Mucosa of descending colon (tissue), 3 donors: ENCODE results near the gene GMDS. TPM values are rescaled to one million over a fixed set of nuclear protein-coding genes. Genes with fewer than 3 reads are reported as not detected.

ENCODE experiments used
- ATAC-seq: fragments of 200-7000 bp; cut with Tn5 transposase; one replicate; pipeline ENCODE4 v1.9.1; 2020; ENCODE audit warnings: mild to moderate bottlenecking, moderate library complexity
- DNase-seq, 3 donors: peaks; one replicate each; pipeline ENCODE4 v3.0.0-alpha.2; 2020
- H3K36me3 ChIP-seq: fragments of 200-600 bp; one replicate; pipeline ENCODE4 v1.8.0; 2021; ENCODE audit warnings: low read depth, mild to moderate bottlenecking
- H3K4me1 ChIP-seq: fragments of 200-600 bp; one replicate; pipeline ENCODE4 v1.8.0; 2021; ENCODE audit warnings: low read depth, mild to moderate bottlenecking
- H3K4me3 ChIP-seq: fragments of 200-600 bp; one replicate; pipeline ENCODE4 v1.8.0; 2021; ENCODE audit warnings: mild to moderate bottlenecking
- H3K9me3 ChIP-seq: fragments of 200-600 bp; one replicate; pipeline ENCODE4 v1.8.0; 2021; ENCODE audit warnings: mild to moderate bottlenecking
- intact Hi-C, 2 donors: fragments of 100-400 bp; cut with DNase I in 1 of 2; cut with micrococcal nuclease in 1 of 2; formaldehyde crosslinking; loops; one replicate each; pipeline versions ENCODE4 v1.11.0 to v1.11.1; 2022; cut with DNase I, micrococcal nuclease
- total RNA-seq, 3 donors: library from RNA; stranded (reverse); fragmentation: NEBNext Ultra II Directional in 2 of 3; extraction: Animal tissue kit (Norgen Biotek cat#: 25700) in 2 of 3; gene quantifications; one replicate each; pipeline versions ENCODE4 v1.2.1 to v1.2.4, GENCODE V29; 2021 to 2023
- TF ChIP-seq, protein P1 (sequence below): fragments of 200-600 bp; IDR thresholded peaks from one replicate; pipeline ENCODE4 v1.8.0; 2022; ENCODE audit warnings: antibody characterized with exemption, mild to moderate bottlenecking
- donor health status: DM: no; HTN: no; CAD: no; lungs with moderate emphysema.
- donor health status: DM: no; HTN: no; CAD: no.
- donor health status: DM: no; HTN: yes; CAD: no.

GMDS gene
- total RNA-seq, 3 donors from 2014 or later = 68.0 to 228 (median 135) TPM

DNA sequence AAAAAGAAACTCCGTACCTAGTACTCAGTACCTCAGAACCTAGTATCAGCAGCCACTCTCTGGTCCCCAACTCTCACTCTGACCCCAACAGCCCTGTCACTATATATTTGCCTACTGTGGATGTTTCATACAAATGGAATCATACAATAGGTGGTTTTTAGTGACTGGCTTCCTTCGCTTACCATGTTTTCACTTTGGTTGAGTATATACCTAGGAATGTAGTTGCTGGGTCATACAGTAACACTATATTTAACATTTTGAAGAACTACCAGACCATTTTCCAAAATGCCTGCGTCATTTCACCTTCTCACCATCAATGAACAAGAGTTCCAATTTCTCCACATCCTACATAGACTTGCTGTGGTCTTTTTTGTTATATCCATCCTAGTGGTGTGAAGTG is 283.2 kb downstream of the GMDS start:
- TF ChIP-seq, protein P1, sequence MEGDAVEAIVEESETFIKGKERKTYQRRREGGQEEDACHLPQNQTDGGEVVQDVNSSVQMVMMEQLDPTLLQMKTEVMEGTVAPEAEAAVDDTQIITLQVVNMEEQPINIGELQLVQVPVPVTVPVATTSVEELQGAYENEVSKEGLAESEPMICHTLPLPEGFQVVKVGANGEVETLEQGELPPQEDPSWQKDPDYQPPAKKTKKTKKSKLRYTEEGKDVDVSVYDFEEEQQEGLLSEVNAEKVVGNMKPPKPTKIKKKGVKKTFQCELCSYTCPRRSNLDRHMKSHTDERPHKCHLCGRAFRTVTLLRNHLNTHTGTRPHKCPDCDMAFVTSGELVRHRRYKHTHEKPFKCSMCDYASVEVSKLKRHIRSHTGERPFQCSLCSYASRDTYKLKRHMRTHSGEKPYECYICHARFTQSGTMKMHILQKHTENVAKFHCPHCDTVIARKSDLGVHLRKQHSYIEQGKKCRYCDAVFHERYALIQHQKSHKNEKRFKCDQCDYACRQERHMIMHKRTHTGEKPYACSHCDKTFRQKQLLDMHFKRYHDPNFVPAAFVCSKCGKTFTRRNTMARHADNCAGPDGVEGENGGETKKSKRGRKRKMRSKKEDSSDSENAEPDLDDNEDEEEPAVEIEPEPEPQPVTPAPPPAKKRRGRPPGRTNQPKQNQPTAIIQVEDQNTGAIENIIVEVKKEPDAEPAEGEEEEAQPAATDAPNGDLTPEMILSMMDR = no peak
- no peak overlapping the region for H3K4me3 ChIP-seq
- DNase-seq (no peak), ATAC-seq (no peak)
- H3K9me3 ChIP-seq = no peaks in the 10 kb centered on the region
- H3K4me1 ChIP-seq = no peaks in the 10 kb centered on the region
- intact Hi-C loops = no loop called here
- no peaks in the 10 kb centered on the region for H3K36me3 ChIP-seq

DNA sequence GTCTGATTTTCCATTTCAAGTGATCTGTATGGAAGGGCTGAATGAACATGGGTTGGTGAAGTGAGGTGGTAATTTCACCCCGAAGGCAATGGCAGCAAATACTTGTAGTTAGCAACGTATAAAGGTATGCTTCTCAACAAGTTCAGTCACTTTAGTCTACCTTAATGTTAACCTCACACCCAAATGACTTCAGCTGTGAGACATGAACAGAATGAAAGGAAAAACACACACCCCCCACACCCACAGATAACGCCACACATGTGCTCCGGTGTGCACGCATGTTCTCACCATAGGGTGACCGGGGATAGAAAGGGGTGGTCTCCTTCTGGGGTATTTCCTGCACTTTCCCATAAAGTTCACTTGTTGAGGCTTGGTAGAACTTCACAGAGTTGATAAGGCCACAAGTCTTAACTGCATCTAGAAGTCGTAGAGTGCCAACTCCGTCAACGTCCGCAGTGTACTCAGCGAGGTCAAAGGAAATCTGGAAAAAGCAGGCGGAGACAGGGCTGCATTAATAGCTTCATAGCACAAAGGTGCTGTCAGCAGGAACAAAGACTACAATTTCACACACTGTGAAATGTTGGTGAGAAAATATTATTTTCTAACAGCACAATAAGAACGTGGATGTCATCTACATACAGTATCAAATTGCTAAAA is 284.8 kb downstream of the GMDS start:
- no peak for DNase-seq
- Histone ChIP-seq H3K4me1 (no peaks in the 10 kb centered on the region), H3K36me3 (no peaks in the 10 kb centered on the region), H3K4me3 (no peak overlapping the region), H3K9me3 (no peaks in the 10 kb centered on the region)
- intact Hi-C loops = no loop called here
- TF ChIP-seq, protein P1 = no peak
- ATAC-seq = no peak

DNA sequence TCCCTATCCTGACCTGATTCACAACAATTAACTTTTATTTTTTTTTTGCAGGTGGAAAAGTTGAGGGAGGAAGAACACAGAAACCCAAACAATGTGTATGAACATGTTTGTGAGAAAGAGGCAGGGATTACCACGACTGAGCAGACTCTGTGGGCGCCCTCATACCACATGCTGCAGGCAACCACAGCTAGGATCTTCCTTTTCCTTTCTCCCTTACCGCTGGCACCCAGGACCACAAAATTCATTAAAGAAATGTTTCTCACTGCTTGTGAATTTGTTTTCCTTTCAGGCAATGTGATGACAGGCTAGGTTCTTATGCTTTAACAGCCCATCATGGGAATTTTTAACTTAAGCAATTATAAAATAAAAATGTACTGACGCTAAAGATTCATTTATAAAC is 287.1 kb downstream of the GMDS start:
- Histone ChIP-seq H3K4me3 (no peak overlapping the region), H3K9me3 (no peaks in the 10 kb centered on the region), H3K4me1 (no peaks in the 10 kb centered on the region), H3K36me3 (no peaks in the 10 kb centered on the region)
- no peak for DNase-seq
- TF ChIP-seq, protein P1 = no peak
- ATAC-seq = no peak
- intact Hi-C loops = no loop called here

DNA sequence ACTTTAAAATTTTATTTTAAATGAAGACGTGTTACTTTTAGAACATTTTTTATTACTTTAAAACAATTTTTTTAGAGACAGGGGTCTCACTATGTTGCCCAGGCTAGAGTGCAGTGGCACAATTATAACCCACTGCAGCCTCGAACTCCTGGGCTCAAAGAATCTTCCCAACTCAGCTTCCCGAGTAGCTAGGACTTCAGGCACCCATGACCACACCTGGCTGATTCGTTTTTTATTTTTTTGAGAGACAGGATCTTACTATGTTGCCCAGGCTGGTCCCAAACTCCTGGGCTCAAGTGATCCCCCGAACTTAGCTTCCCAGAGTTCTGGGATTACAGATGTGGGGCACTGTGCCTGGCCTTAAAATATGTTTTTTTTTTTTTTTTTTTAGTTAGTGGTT is 287.7 kb downstream of the GMDS start:
- H3K4me1 ChIP-seq = no peaks in the 10 kb centered on the region
- no peaks in the 10 kb centered on the region for H3K36me3 ChIP-seq
- intact Hi-C loops = no loop called here
- no peak for DNase-seq
- H3K4me3 ChIP-seq = no peak overlapping the region
- TF ChIP-seq, protein P1 = no peak
- ATAC-seq = no peak
- no peaks in the 10 kb centered on the region for H3K9me3 ChIP-seq

DNA sequence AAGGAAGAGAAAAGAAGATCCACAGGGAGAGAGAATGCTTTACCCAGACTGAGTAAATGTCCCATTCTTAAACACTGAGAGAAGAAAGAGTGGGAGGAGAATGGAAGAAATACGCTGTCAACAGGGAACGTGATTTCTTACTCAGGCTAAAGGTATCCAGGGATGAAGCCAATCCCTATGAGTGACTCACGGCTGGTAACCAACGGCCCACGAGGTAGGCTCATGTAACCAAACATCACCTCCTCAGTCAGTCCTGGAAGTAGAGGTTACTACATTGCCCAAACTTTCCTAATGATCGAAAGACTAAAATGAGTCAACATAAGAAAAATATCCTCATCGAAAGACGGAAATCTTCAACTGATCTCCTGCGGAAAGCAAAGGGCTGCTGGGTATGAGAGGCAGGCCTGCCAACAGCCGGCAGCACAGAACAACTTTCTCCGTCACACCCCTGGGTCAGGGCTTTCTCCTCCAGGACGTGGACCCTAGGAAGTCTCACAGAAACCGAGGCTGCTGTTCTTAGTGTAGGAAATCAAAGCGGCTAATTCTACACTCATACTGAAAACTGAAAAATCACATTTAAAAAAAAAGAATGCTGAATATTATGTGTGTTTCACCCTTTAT is 292.6 kb downstream of the GMDS start:
- DNase-seq = no peak
- ATAC-seq = no peak
- no peaks in the 10 kb centered on the region for H3K36me3 ChIP-seq
- TF ChIP-seq, protein P1 = no peak
- H3K9me3 ChIP-seq = no peaks in the 10 kb centered on the region
- H3K4me3 ChIP-seq = no peak overlapping the region
- intact Hi-C loops = no loop called here
- H3K4me1 ChIP-seq = no peaks in the 10 kb centered on the region
